NCI-H2196 (cell line): ENCODE results near the gene ERAL1.
"Not testable (repeated sequence)": the region's sequence is repeated elsewhere in the genome, so short reads cannot be mapped to it uniquely, and the experiment has no call there.

Experiments used
- DNase-seq: peaks from one replicate; lab custom pipeline; 2025; ENCODE audit not compliant: unreplicated experiment; lab: John Stamatoyannopoulos, UW

Gene ERAL1

DNA sequence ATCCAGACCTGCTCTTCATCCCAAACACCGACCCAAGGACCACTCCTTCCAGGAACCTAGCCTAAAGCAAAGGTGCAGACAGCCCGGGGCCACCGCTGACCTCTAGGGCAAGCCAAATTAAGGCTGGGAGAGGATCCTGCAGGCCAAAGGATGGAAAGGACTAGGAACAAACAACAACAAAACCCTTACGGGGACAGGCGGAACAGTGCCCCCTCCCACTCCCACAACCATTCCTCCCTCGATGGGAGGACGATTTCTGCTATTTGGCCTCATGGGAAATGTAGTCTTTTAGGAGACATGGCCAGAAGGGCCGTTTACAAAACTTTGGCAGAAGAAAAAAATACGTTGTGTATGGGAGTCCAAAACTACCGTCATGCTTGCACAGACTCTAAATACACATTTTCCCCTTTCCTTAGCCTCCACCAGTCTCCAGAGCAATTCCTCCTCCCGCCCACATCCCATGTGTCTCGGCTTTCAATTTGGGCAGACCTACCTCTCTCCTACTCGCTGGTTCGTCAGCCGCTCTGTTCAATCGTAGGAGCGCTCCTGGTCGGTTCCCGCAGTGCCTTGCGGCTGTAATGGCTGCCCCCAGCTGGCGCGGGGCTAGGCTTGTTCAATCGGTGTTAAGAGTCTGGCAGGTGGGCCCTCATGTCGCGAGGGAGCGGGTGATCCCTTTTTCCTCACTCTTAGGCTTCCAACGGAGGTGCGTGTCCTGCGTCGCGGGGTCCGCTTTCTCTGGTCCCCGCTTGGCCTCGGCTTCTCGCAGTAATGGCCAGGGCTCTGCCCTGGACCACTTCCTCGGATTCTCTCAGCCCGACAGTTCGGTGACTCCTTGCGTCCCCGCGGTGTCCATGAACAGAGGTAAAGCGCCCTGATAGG, at the start of gene ERAL1:
Gene ERAL1, plus strand, starts transcription at position 560 of the 879 bp plus-strand sequence. Its CDS starts 19 bp downstream, at position 579.
- DNase-seq, result peak; percentile 60

DNA sequence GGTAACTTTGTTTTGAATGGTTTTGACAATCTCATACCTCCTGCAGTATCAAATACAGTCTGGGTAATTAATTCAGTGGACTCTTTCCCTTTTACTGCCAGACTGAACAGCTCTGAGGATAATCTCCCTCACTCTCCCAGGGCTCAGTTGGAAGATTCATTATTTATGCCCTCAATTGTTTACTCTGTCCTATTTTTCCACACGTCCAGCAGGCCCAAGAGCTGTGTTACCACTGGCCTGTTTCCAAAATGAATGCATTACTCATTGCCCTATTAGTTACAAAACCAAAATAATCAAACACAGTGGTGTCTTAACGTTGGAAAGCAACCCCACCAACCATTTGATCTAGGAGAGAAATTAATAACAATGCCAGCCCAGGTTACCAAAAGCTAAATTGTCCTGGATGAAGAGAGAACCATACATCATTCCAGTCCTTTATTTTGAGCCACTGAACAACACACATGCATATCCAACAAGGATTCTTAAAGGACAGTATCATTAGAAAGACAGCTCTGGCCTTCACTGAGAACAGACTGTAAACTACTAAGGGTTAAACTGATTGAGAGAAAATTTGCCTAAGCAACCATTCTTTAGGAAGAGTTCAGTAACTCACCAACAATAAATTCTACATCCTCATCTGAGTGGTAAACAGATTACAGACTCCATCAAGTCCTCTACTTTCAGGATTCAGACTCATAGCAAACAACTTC, 46.7 kb upstream of the ERAL1 start:
- DNase-seq, result peak; percentile 14

GRCh38 chr17:28810437-28810836, 44.4 kb upstream of the ERAL1 start:
- no peak for DNase-seq

GRCh38 chr17:28811651-28812090, 43.1 kb upstream of the ERAL1 start:
- DNase-seq, result no peak

- DNase-seq, result peak; percentile 83
Observed at GRCh38 chr17:28812091-28812747, 42.6 kb upstream of the ERAL1 start.

- DNase-seq, result peak; percentile 33
Observed at GRCh38 chr17:28812748-28813377, 42.0 kb upstream of the ERAL1 start.

DNA sequence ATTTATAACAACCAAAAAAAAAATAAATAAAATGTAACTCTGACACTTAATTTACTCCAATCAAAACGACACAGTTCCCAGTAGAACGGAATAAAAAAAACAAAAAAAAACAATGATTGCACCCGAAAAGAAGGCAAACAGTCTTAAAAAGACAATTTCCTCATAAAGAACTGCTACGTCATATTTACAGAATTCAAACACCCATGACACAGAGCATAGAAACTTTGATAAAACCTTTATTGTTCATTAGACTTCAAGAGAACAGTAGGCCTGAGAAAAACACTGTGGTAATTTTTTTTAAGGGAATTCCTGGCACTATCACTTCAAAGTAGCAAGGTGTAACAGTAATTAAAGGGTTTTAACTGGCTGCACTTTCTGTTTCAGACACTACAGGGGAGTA, 38.3 kb upstream of the ERAL1 start:
- no peak for DNase-seq

DNA sequence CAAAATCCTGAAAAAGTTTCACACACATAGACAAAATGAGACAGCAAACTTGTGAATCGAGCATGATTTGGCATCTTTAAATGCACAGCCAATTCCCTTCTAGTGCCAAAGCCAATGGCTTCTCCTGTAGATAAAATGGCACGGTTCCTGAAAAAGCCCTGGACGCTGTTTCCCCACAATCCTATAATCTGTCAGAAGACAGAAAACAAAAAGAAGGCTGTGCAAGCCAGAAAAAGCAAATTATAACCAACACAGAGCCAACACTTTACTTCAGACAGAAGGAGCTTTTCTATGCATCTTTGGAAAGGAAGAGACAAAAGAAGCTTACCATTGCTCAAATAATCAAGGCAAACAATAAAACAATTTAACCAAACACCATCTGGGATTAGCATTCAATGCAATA, 36.0 kb upstream of the ERAL1 start:
- no peak for DNase-seq

DNA sequence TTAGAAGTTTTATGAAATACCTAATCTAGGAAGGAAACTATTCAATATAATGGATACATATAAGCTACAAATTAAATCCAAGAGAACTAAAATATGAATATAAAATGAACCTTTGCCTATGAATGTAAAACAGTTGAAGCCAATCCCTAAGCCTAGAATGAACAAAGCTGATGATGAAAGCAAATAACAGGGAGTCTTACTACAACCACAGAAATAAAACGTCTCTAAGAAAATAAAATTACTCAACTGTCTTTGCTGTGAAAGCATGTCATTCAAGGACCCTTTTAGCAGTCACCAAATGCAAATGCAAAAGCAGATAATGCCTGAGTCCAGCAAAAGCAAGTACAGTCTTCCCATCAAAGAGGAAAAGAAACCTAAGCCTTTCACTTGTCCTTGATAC, 35.2 kb upstream of the ERAL1 start:
- DNase-seq, result no peak

DNA sequence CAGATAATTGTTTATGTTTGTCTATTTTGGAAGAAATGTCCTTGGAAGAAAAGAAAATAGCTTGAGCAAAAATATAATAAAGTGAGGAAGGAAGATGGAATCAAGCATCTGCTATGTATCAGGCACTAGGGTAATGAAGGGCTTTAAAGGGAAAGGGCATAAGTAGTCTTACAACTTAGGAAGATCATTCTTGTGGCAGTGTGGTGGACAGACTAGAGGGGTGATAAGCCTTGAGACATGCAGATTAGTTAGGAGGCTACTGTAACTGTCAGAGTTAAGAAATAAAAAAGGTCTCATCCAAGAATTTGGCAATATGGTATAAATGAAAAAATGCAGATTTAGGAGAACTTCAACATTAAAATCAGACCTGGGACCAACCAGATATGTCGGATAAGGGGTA, 27.1 kb upstream of the ERAL1 start:
- DNase-seq, result no peak

DNA sequence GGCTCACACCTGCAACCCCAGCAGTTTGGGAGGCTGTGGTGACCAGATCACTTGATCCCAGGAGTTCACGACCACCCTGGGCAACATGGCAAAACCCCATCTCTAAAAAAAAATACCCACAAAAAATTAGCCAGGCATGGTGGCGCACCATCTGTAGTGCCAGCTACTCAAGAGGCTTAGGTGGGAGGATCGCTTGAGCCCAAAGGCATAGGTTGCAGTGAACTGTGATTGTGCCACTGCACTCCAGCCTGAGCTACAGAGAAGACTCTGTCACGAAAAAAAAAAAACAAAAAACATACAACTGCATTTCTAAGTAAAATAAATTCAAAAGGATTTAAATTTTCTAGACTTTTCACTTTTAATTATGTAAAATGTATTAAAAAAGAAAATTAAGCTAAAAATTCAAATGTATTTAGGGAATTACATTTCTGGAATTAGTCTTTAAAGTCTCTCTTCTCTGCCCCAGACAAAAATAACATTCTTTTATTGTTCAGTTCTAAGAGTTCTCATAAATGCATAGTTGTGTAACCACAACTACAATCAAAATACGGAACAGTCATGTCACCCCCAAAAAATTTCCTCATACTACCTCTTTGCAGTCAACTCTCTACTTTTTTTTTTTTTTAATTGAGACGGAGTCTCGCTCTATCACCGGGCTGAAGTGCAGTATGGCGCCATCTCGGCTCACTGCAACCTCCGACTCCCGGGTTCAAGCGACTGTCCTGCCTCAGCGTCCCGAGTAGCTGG, 26.3 kb upstream of the ERAL1 start:
- DNase-seq, result no peak

DNA sequence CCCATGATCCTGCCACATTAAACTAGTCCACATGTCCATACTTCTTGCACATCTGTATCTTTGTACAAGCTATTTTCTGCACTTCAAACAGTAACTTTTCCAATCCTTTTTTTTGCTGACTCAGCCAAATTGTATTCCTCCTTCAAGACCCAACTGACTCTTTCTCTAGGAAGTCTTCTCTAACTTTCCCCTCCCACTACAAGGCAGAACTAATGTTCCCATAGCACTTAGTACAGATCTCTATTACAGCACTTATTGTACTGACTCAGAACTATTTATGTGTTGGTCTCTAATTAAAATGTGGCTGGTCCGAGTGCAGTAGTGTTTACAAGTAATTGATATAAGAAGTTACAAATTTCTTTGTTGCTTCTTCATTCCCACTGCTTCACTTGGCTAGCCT, 20.4 kb upstream of the ERAL1 start:
- DNase-seq, result no peak

- not testable (repeated sequence) for DNase-seq
Observed at GRCh38 chr17:28836541-28836940, 18.3 kb upstream of the ERAL1 start.

GRCh38 chr17:28839221-28839620, 15.6 kb upstream of the ERAL1 start:
- DNase-seq, result no peak

GRCh38 chr17:28841901-28842281, 12.9 kb upstream of the ERAL1 start:
- DNase-seq, result no peak

- DNase-seq, result peak; percentile 63
Observed at GRCh38 chr17:28842282-28843012, 12.4 kb upstream of the ERAL1 start, which contains the start of gene FAM222B. TSS of gene FAM222B (minus strand) at chr17:28842790. CDS start at chr17:28766667, 76,123 bp downstream.

- DNase-seq, result no peak
Observed at GRCh38 chr17:28843816-28844148, 11.0 kb upstream of the ERAL1 start.

- no peak for DNase-seq
Observed at GRCh38 chr17:28846231-28846630, 8.6 kb upstream of the ERAL1 start.

DNA sequence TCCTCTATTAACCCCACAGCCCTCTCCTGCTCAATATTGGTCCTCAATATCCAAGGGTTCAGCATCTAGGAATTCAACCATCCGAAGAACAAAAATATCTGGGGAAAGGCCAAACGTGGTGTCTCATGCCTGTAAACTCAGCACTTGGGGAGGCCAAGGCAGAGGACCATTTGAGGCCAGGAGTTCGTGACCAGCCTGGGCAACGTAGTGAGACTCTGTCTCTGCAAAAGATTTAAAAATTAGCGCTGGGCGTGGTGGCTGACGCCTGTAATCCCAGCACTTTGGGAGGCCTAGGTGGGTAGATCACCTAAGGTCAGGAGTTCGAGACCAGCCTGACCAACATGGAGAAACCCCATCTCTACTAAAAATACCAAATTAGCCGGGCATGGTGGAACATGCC, 8.1 kb upstream of the ERAL1 start:
- not testable (repeated sequence) for DNase-seq

- peak; percentile 2 for DNase-seq
Observed at GRCh38 chr17:28848667-28849066, 6.1 kb upstream of the ERAL1 start.
